Measurements from ENCODE around the gene MIA. TPM values are rescaled to one million over a fixed set of nuclear protein-coding genes. Genes with fewer than 3 reads are reported as not detected.

MIA gene
- total and polyA plus RNA-seq, 12 donors = 0.63 to 2.4 (median 1.1) TPM; not detected in 5

GRCh38 chr19:40805258-40805868 lies 30.0 kb downstream of the MIA start:
- no peaks in the 10 kb centered on the region for H3K9me3 ChIP-seq
- intact Hi-C loops (cut with DNase I) = loop anchor here in 5 of 10 donors (5.0 to 10.0 kb wide), 3 partner anchors 88 to 391 kb away; partner anchors contain the start of genes COQ8B (in 2 of the 5), ITPKC (in 2 of the 5) and PRX (in 1 of the 5)
- WGBS, 2 donors = 55 to 63% methylated on average over 2 of the region's 2 CpGs
- TF ChIP-seq CTCF (IDR thresholded peaks at IDR 0.05) = no peak
- no peak overlapping the region for H3K4me3 ChIP-seq
- peak in 1 of 2 donors; percentile 43 for DNase-seq
- H3K27me3 ChIP-seq = no peaks in the 10 kb centered on the region
- peak in 1 of 8 donors; percentile 0 for ATAC-seq
- peaks cover 58 to 99% (median 93%) of the 10 kb centered on the region in 9 donors for H3K4me1 ChIP-seq
- H3K27ac ChIP-seq = peak overlapping the region; percentile 42 to 99 (median 94)
- H3K36me3 ChIP-seq = peaks cover 7 to 78% (median 17%) of the 10 kb centered on the region in 9 donors

GRCh38 chr19:40806423-40807146 lies 31.3 kb downstream of the MIA start:
- Histone ChIP-seq H3K27ac (peak overlapping the region; percentile 42 to 99 (median 94)), H3K9me3 (no peaks in the 10 kb centered on the region), H3K4me1 (peaks cover 47 to 93% (median 89%) of the 10 kb centered on the region in 9 donors), H3K36me3 (peaks cover 0 to 65% (median 11%) of the 10 kb centered on the region in 9 donors), H3K4me3 (peak overlapping the region in 6 of 10 donors; percentile 2 to 32 (median 24)), H3K27me3 (no peaks in the 10 kb centered on the region)
- DNase-seq (peak; percentile 80 to 92), ATAC-seq (peak; percentile 30 to 72 (median 58))
- peak; percentile 61 to 94 (median 87) for TF ChIP-seq CTCF (IDR thresholded peaks at IDR 0.05)
- WGBS, 2 donors = 30 to 38% methylated on average over 26 of the region's 26 CpGs
- intact Hi-C loops (cut with DNase I) = loop anchor here in 5 of 10 donors (5.0 to 10.0 kb wide), 3 partner anchors 89 to 392 kb away; partner anchors contain the start of genes COQ8B (in 2 of the 5), ITPKC (in 2 of the 5) and PRX (in 1 of the 5)

GRCh38 chr19:40807147-40808020 lies 32.1 kb downstream of the MIA start:
- Histone ChIP-seq H3K27me3 (no peaks in the 10 kb centered on the region), H3K4me1 (peaks cover 46 to 93% (median 89%) of the 10 kb centered on the region in 9 donors), H3K4me3 (peak overlapping the region in 6 of 10 donors; percentile 2 to 28 (median 20)), H3K27ac (peak overlapping the region in 8 of 10 donors; percentile 79 to 99 (median 96)), H3K9me3 (no peaks in the 10 kb centered on the region), H3K36me3 (peaks cover 0 to 59% (median 11%) of the 10 kb centered on the region in 9 donors)
- no peak for ATAC-seq
- intact Hi-C loops (cut with DNase I) = loop anchor here in 5 of 10 donors (5.0 to 10.0 kb wide), 3 partner anchors 90 to 393 kb away; partner anchors contain the start of genes COQ8B (in 2 of the 5), ITPKC (in 2 of the 5) and PRX (in 1 of the 5)
- peak in 1 of 9 donors; percentile 30 for TF ChIP-seq CTCF (IDR thresholded peaks at IDR 0.05)
- DNase-seq = no peak
- WGBS, 2 donors = 65 to 71% methylated on average over 18 of the region's 18 CpGs
